Peyer's patch (tissue), 4 donors: ENCODE results near the gene ZNF582. TPM values are rescaled to one million over a fixed set of nuclear protein-coding genes. Genes with fewer than 3 reads are reported as not detected.

Experiments used
- DNase-seq, 3 donors: peaks; one replicate each; pipeline ENCODE4 v3.0.0-alpha.2; 2017 to 2019
- H3K27ac ChIP-seq, 4 donors: fragments of 200-600 bp; sonication (generic); one replicate each; pipeline ENCODE4 v1.5.1; 2016 to 2019
- H3K27me3 ChIP-seq, 2 donors: fragments of 200-600 bp; sonication (generic); one replicate each; pipeline ENCODE4 v1.5.1; 2019
- H3K36me3 ChIP-seq, 3 donors: fragments of 200-600 bp; sonication (generic); one replicate each; pipeline ENCODE4 v1.5.1; 2016 to 2019
- H3K4me1 ChIP-seq, 4 donors: fragments of 200-600 bp; sonication (generic); one replicate each; pipeline ENCODE4 v1.5.1; 2016 to 2019
- H3K4me3 ChIP-seq, 4 donors: fragments of 200-600 bp; sonication (generic); 1 replicate in 3 of 4; 2 replicates in 1 of 4; pipeline ENCODE4 v1.5.1; 2016 to 2019; ENCODE audit warnings: mild to moderate bottlenecking in 1 of 4
- H3K9me3 ChIP-seq, 4 donors: fragments of 200-600 bp; sonication (generic); one replicate each; pipeline ENCODE4 v1.5.1; 2016 to 2019; ENCODE audit warnings: mild to moderate bottlenecking in 1 of 4
- POLR2A ChIP-seq, 2 donors: fragments of 450-650 bp; IDR thresholded peaks; one replicate each; pipeline ENCODE4 v1.5.1; 2017; ENCODE audit warnings: antibody characterized with exemption in 2 of 2, mild to moderate bottlenecking in 2 of 2, moderate library complexity in 2 of 2
- total RNA-seq, 4 donors: library from RNA; depleted of rRNA; stranded (reverse); fragments of >200 nt; gene quantifications; one replicate each; pipeline ENCODE4 v1.1.0, GENCODE V29; 2016
- TF ChIP-seq, protein P1 (sequence below), 6 experiments: fragments of 450-650 bp in 4 of 6; fragments of 200-600 bp in 2 of 6; sonication (generic) in 1 of 6; IDR thresholded peaks; one replicate each; pipeline ENCODE4 v1.5.1; 2017 to 2019; ENCODE audit warnings: antibody characterized with exemption in 6 of 6, mild to moderate bottlenecking in 3 of 6, moderate library complexity in 1 of 6

The ZNF582 gene
- total RNA-seq, 4 donors from 2014 or later: 1.9 to 10.7 (median 3.0) TPM

DNA sequence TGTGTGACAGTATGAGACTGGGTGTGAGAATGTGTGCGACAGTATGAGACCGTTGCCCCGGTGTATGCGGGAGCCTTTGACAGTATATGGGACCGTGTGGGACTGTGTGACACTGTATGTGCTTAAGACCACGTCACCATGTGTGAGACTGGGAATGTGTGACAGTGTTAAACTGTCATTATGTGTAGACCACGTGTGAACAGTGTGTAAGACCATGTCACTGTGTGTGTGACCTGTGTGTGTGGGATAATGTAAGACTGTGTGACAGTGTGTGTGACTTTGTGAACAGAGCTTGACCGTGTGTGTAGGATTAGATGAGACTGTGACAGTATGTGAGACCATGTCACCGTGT lies 11.3 kb upstream of the ZNF582 start:
- H3K9me3 ChIP-seq: peaks cover 0 to 56% (median 0%) of the 10 kb centered on the region in 4 donors
- DNase-seq: no peak
- no peaks in the 10 kb centered on the region for H3K27me3 ChIP-seq
- peak overlapping the region; percentile 81 to 96 (median 86) for H3K4me3 ChIP-seq
- TF ChIP-seq, protein P1, sequence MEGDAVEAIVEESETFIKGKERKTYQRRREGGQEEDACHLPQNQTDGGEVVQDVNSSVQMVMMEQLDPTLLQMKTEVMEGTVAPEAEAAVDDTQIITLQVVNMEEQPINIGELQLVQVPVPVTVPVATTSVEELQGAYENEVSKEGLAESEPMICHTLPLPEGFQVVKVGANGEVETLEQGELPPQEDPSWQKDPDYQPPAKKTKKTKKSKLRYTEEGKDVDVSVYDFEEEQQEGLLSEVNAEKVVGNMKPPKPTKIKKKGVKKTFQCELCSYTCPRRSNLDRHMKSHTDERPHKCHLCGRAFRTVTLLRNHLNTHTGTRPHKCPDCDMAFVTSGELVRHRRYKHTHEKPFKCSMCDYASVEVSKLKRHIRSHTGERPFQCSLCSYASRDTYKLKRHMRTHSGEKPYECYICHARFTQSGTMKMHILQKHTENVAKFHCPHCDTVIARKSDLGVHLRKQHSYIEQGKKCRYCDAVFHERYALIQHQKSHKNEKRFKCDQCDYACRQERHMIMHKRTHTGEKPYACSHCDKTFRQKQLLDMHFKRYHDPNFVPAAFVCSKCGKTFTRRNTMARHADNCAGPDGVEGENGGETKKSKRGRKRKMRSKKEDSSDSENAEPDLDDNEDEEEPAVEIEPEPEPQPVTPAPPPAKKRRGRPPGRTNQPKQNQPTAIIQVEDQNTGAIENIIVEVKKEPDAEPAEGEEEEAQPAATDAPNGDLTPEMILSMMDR (IDR thresholded peaks at IDR 0.05): no peak
- TF ChIP-seq POLR2A (IDR thresholded peaks at IDR 0.05): no peak
- H3K36me3 ChIP-seq: peaks cover 0 to 28% (median 0%) of the 10 kb centered on the region in 3 donors
- H3K27ac ChIP-seq: peak overlapping the region in 2 of 4 donors; percentile 98 to 99
- H3K4me1 ChIP-seq: peaks cover 0 to 8% (median 2%) of the 10 kb centered on the region in 4 donors

DNA sequence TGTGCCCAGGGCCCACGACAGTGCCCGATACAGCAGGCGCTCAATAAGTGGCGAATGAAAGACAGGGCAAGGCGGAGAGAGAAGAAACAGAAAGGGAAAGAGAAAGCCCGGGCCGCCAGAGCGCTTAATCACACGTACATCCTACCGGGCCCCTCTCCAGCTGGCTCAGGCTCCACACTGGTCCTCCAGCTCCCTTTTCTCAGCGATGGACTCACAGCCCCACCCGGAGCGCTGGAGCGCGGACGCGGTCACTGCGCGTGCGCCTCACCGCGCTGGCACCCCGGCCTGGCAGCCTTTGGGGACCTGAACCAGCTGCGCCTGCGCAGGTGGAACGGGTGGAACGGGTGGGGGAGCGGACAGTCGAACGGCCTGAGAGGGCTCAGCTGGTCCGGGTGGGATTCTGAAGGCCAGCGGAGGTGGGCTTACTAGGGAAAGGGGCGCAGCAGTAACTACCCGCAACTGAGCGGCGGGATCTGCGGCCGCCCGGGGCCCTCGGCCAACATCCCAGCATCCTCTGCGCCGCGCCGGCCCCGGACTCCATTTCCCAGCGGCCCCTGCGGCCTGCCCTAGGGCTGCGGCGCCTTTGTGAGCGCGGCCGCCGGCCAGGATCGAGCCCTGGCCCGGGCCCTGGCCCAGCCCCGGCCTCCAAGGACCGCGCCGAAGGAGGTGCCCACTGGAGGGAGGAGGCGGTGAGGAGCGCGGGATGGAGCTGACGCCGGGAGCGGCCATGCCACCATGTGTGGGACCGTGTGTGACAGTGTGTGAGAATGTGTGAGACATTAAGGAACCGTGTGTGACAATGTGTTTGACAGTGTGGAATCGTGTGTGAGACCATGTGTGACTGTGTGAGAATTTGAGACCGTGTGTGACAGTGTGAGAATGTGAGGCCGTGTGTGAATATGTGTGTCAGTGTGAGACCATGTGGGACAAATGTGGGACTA lies 10.7 kb upstream of the ZNF582 start, which contains the start of gene ZNF583:
ZNF583 (plus strand) TSS at position 569 of the 941 bp plus-strand sequence. CDS start 2,783 bp downstream, outside the sequence.
- Histone ChIP-seq H3K36me3 (peaks cover 0 to 23% (median 0%) of the 10 kb centered on the region in 3 donors), H3K27me3 (no peaks in the 10 kb centered on the region), H3K4me1 (peaks cover 0 to 8% (median 2%) of the 10 kb centered on the region in 4 donors), H3K9me3 (peaks cover 0 to 53% (median 3%) of the 10 kb centered on the region in 4 donors), H3K4me3 (peak within 1 kb of the TSS; percentile 81 to 96 (median 86)), H3K27ac (peak within 1 kb of the TSS; percentile 96 to 99 (median 98))
- TF ChIP-seq POLR2A (IDR thresholded peaks at IDR 0.05): peak in 1 of 2 donors; percentile 18
- TF ChIP-seq, protein P1 (IDR thresholded peaks at IDR 0.05): no peak
- peak; percentile 87 to 96 (median 93) for DNase-seq

DNA sequence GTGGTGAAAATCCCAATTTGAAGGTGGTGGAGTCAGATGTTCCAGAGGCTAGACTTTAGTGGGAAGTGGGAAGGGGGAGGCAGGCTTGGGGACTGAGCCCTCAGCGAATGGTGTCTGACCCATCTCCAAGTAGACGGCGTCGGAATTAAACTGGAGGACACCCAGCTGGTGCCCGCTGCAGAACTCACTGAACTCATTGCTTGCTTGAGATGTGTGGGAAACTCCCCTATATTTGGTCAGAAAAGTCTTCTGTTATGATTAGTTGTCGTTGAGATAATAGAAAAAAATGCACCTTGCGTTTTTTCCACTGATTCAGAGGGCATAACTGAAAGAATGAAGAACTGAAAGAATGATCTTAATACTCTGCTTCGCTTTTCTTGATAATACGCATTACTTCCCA lies 9.9 kb upstream of the ZNF582 start:
- DNase-seq: no peak
- H3K9me3 ChIP-seq: peaks cover 0 to 48% (median 5%) of the 10 kb centered on the region in 4 donors
- peaks cover 0 to 23% (median 0%) of the 10 kb centered on the region in 3 donors for H3K36me3 ChIP-seq

DNA sequence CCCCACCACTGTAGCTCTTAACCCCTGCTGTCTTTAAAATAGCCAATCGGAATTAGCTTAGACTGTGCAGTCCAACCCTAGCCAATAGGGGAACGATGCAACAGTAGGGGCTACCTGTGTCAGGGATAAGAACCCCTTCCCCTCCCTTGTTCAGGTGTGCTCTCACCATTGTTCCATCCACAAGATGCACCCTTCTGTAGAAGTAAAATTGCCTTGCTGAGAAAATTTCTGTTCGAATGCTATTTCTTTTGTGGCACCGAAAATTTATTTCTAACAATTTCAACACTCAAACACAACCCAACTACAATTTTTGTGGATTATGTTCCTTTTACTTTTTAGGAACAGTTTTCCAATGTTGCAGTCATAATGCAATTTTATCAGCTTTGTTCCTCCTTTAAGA lies 7.2 kb upstream of the ZNF582 start:
- Histone ChIP-seq H3K27me3 (no peaks in the 10 kb centered on the region), H3K36me3 (peaks cover 0 to 16% (median 0%) of the 10 kb centered on the region in 3 donors), H3K4me1 (peaks cover 0 to 8% (median 2%) of the 10 kb centered on the region in 4 donors), H3K9me3 (peaks cover 0 to 45% (median 5%) of the 10 kb centered on the region in 4 donors), H3K4me3 (no peak overlapping the region), H3K27ac (no peak overlapping the region)
- DNase-seq: no peak
- TF ChIP-seq, protein P1 (IDR thresholded peaks at IDR 0.05): no peak
- TF ChIP-seq POLR2A (IDR thresholded peaks at IDR 0.05): no peak

More for the DNA sequence above, 9.9 kb upstream of the ZNF582 start:
- peaks cover 0 to 8% (median 2%) of the 10 kb centered on the region in 4 donors for H3K4me1 ChIP-seq
- H3K27me3 ChIP-seq: no peaks in the 10 kb centered on the region
- TF ChIP-seq, protein P1 (IDR thresholded peaks at IDR 0.05): no peak
- no peak for TF ChIP-seq POLR2A (IDR thresholded peaks at IDR 0.05)
- peak overlapping the region; percentile 96 to 99 (median 98) for H3K27ac ChIP-seq
- peak overlapping the region; percentile 81 to 96 (median 86) for H3K4me3 ChIP-seq

DNA sequence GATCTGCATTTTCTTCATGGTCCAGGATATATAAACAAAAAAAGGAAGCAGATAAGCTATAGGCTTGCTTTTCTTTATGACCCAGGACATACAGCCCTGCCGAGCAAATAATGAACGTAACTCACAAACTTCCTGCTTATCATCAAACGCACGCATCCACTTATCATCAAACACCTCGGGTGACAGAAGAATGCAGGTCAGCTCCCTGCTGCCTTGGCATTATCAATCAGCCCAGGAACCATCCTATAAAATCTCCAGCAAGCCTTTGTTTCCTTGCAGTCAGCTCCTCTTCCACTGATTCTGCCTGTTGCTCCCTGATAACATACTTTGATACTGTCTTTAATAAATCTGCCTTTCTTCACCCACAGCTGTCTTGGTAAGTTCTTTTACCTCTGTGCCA lies 5.5 kb upstream of the ZNF582 start:
- Histone ChIP-seq H3K9me3 (peaks cover 0 to 49% (median 6%) of the 10 kb centered on the region in 4 donors), H3K4me3 (no peak overlapping the region), H3K27me3 (no peaks in the 10 kb centered on the region), H3K27ac (no peak overlapping the region), H3K4me1 (no peaks in the 10 kb centered on the region), H3K36me3 (peaks cover 0 to 16% (median 0%) of the 10 kb centered on the region in 3 donors)
- no peak for DNase-seq
- TF ChIP-seq, protein P1 (IDR thresholded peaks at IDR 0.05): no peak
- TF ChIP-seq POLR2A (IDR thresholded peaks at IDR 0.05): no peak
